ENCODE data around the gene GPSM1.
A peak's percentile ranks its signal among the peaks of the same experiment; 100 is the strongest.

Gene GPSM1

GRCh38 chr9:136309806-136310220, 17.5 kb upstream of the GPSM1 start:
- ChIA-PET CTCF (interaction anchor here (0.7 to 5.3 kb wide), 3 partner anchors 14 to 89 kb away, joined by 3 to 101 read pairs (median 3); partner anchors contain the start of gene GPSM1), POLR2A (interaction anchor here (0.7 to 0.9 kb wide), 2 partner anchors 17 to 53 kb away, joined by 3 to 4 read pairs; partner anchors contain the start of gene DNLZ)
- H3K36me3 ChIP-seq (ENCODE audit: control insufficient read depth in 4 of 4, insufficient read depth in 4 of 4, low read length in 3 of 4): no peaks in the 10 kb centered on the region
- H3K9me3 ChIP-seq (ENCODE audit: control extremely low read depth in 1 of 5, control insufficient read depth in 4 of 5, insufficient read depth in 2 of 5, low read depth in 1 of 5, low read length in 4 of 5): peaks cover 0 to 3% (median 0%) of the 10 kb centered on the region in 5 experiments
- peak overlapping the region in 1 of 7 experiments; percentile 1 for H3K4me3 ChIP-seq (ENCODE audit: control insufficient read depth in 1 of 7, extremely low read depth in 1 of 7, insufficient read depth in 4 of 7, low read depth in 2 of 7, low read length in 6 of 7)
- 87% methylated on average over 3 of the region's 5 CpGs for WGBS (ENCODE audit: insufficient coverage)
- H3K27ac ChIP-seq (ENCODE audit: insufficient read depth in 1 of 2, low read depth in 1 of 2, low read length in 2 of 2, poor library complexity in 1 of 2, severe bottlenecking in 2 of 2): no peak overlapping the region
- peaks cover 5 to 78% (median 50%) of the 10 kb centered on the region in 4 experiments for H3K4me1 ChIP-seq (ENCODE audit: control extremely low read depth in 1 of 4, control insufficient read depth in 4 of 4, insufficient read depth in 4 of 4, low read length in 3 of 4)
- H3K27me3 ChIP-seq (replicated peaks in 2 of 5; ENCODE audit: control insufficient read depth in 4 of 5, insufficient read depth in 5 of 5, low read length in 4 of 5): no peaks in the 10 kb centered on the region
- peak in 2 of 3 donors; percentile 65 to 91 for DNase-seq

GRCh38 chr9:136310273-136311030, 16.9 kb upstream of the GPSM1 start:
- 30% methylated on average over 19 of the region's 28 CpGs for WGBS (ENCODE audit: insufficient coverage)
- Histone ChIP-seq H3K36me3 (ENCODE audit: control insufficient read depth in 4 of 4, insufficient read depth in 4 of 4, low read length in 3 of 4) (no peaks in the 10 kb centered on the region), H3K4me1 (ENCODE audit: control extremely low read depth in 1 of 4, control insufficient read depth in 4 of 4, insufficient read depth in 4 of 4, low read length in 3 of 4) (peaks cover 5 to 72% (median 48%) of the 10 kb centered on the region in 4 experiments), H3K27ac (ENCODE audit: insufficient read depth in 1 of 2, low read depth in 1 of 2, low read length in 2 of 2, poor library complexity in 1 of 2, severe bottlenecking in 2 of 2) (no peak overlapping the region), H3K4me3 (ENCODE audit: control insufficient read depth in 1 of 7, extremely low read depth in 1 of 7, insufficient read depth in 4 of 7, low read depth in 2 of 7, low read length in 6 of 7) (peak overlapping the region in 1 of 7 experiments; percentile 10), H3K27me3 (replicated peaks in 2 of 5; ENCODE audit: control insufficient read depth in 4 of 5, insufficient read depth in 5 of 5, low read length in 4 of 5) (no peaks in the 10 kb centered on the region), H3K9me3 (ENCODE audit: control extremely low read depth in 1 of 5, control insufficient read depth in 4 of 5, insufficient read depth in 2 of 5, low read depth in 1 of 5, low read length in 4 of 5) (peaks cover 0 to 9% (median 3%) of the 10 kb centered on the region in 5 experiments)
- peak; percentile 59 to 94 (median 84) for DNase-seq
- ChIA-PET CTCF (interaction anchor here (1.4 to 5.3 kb wide), 4 partner anchors 9 to 88 kb away, joined by 3 to 101 read pairs (median 21); partner anchors contain the start of genes DNLZ and GPSM1), POLR2A (interaction anchor here (0.7 to 0.9 kb wide), 2 partner anchors 16 to 53 kb away, joined by 3 to 4 read pairs; partner anchors contain the start of gene DNLZ)

- no peak overlapping the region for H3K4me3 ChIP-seq (ENCODE audit: control insufficient read depth in 1 of 7, extremely low read depth in 1 of 7, insufficient read depth in 4 of 7, low read depth in 2 of 7, low read length in 6 of 7)
- H3K4me1 ChIP-seq (ENCODE audit: control extremely low read depth in 1 of 4, control insufficient read depth in 4 of 4, insufficient read depth in 4 of 4, low read length in 3 of 4): peaks cover 5 to 63% (median 39%) of the 10 kb centered on the region in 4 experiments
- H3K9me3 ChIP-seq (ENCODE audit: control extremely low read depth in 1 of 5, control insufficient read depth in 4 of 5, insufficient read depth in 2 of 5, low read depth in 1 of 5, low read length in 4 of 5): peaks cover 0 to 15% (median 3%) of the 10 kb centered on the region in 5 experiments
- H3K36me3 ChIP-seq (ENCODE audit: control insufficient read depth in 4 of 4, insufficient read depth in 4 of 4, low read length in 3 of 4): no peaks in the 10 kb centered on the region
- WGBS (ENCODE audit: insufficient coverage): 51% methylated on average over 18 of the region's 23 CpGs
- peak in 1 of 3 donors; percentile 47 for DNase-seq
- ChIA-PET CTCF (interaction anchor here (0.7 to 5.3 kb wide), 13 partner anchors 8 to 153 kb away, joined by 3 to 101 read pairs (median 3); partner anchors contain the start of genes DNLZ and GPSM1), POLR2A (interaction anchor here (2.7 kb wide), 1 partner anchor 52 kb away, joined by 8 read pairs; the partner anchor contains the start of gene DNLZ)
- H3K27ac ChIP-seq (ENCODE audit: insufficient read depth in 1 of 2, low read depth in 1 of 2, low read length in 2 of 2, poor library complexity in 1 of 2, severe bottlenecking in 2 of 2): no peak overlapping the region
- no peaks in the 10 kb centered on the region for H3K27me3 ChIP-seq (replicated peaks in 2 of 5; ENCODE audit: control insufficient read depth in 4 of 5, insufficient read depth in 5 of 5, low read length in 4 of 5)
Measured at GRCh38 chr9:136311051-136312008, 16.0 kb upstream of the GPSM1 start.

- Histone ChIP-seq H3K27ac (ENCODE audit: insufficient read depth in 1 of 2, low read depth in 1 of 2, low read length in 2 of 2, poor library complexity in 1 of 2, severe bottlenecking in 2 of 2) (no peak overlapping the region), H3K9me3 (ENCODE audit: control extremely low read depth in 1 of 5, control insufficient read depth in 4 of 5, insufficient read depth in 2 of 5, low read depth in 1 of 5, low read length in 4 of 5) (peaks cover 0 to 16% (median 3%) of the 10 kb centered on the region in 5 experiments), H3K4me3 (ENCODE audit: control insufficient read depth in 1 of 7, extremely low read depth in 1 of 7, insufficient read depth in 4 of 7, low read depth in 2 of 7, low read length in 6 of 7) (no peak overlapping the region), H3K4me1 (ENCODE audit: control extremely low read depth in 1 of 4, control insufficient read depth in 4 of 4, insufficient read depth in 4 of 4, low read length in 3 of 4) (peaks cover 5 to 57% (median 33%) of the 10 kb centered on the region in 4 experiments), H3K36me3 (ENCODE audit: control insufficient read depth in 4 of 4, insufficient read depth in 4 of 4, low read length in 3 of 4) (no peaks in the 10 kb centered on the region), H3K27me3 (replicated peaks in 2 of 5; ENCODE audit: control insufficient read depth in 4 of 5, insufficient read depth in 5 of 5, low read length in 4 of 5) (no peaks in the 10 kb centered on the region)
- DNase-seq: no peak
- WGBS (ENCODE audit: insufficient coverage): 58% methylated on average over 7 of the region's 10 CpGs
- ChIA-PET POLR2A (interaction anchor here (1.1 to 2.7 kb wide), 3 partner anchors 24 to 51 kb away, joined by 3 to 8 read pairs (median 4); partner anchors contain the start of gene DNLZ), CTCF (interaction anchor here (0.7 to 5.3 kb wide), 15 partner anchors 13 to 154 kb away, joined by 3 to 101 read pairs (median 3); partner anchors contain the start of genes DNLZ and GPSM1)
Measured at GRCh38 chr9:136312009-136312375, 15.3 kb upstream of the GPSM1 start.

- no peaks in the 10 kb centered on the region for H3K36me3 ChIP-seq (ENCODE audit: control insufficient read depth in 4 of 4, insufficient read depth in 4 of 4, low read length in 3 of 4)
- peaks cover 5 to 52% (median 31%) of the 10 kb centered on the region in 4 experiments for H3K4me1 ChIP-seq (ENCODE audit: control extremely low read depth in 1 of 4, control insufficient read depth in 4 of 4, insufficient read depth in 4 of 4, low read length in 3 of 4)
- peaks cover 0 to 16% (median 3%) of the 10 kb centered on the region in 5 experiments for H3K9me3 ChIP-seq (ENCODE audit: control extremely low read depth in 1 of 5, control insufficient read depth in 4 of 5, insufficient read depth in 2 of 5, low read depth in 1 of 5, low read length in 4 of 5)
- no peak overlapping the region for H3K4me3 ChIP-seq (ENCODE audit: control insufficient read depth in 1 of 7, extremely low read depth in 1 of 7, insufficient read depth in 4 of 7, low read depth in 2 of 7, low read length in 6 of 7)
- POLR2A ChIA-PET: interaction anchor here (1.1 to 2.7 kb wide), 3 partner anchors 23 to 51 kb away, joined by 3 to 8 read pairs (median 4); partner anchors contain the start of gene DNLZ
- H3K27ac ChIP-seq (ENCODE audit: insufficient read depth in 1 of 2, low read depth in 1 of 2, low read length in 2 of 2, poor library complexity in 1 of 2, severe bottlenecking in 2 of 2): no peak overlapping the region
- peak; percentile 71 to 84 (median 77) for DNase-seq
- WGBS (ENCODE audit: insufficient coverage): 59% methylated on average over 8 of the region's 12 CpGs
- no peaks in the 10 kb centered on the region for H3K27me3 ChIP-seq (replicated peaks in 2 of 5; ENCODE audit: control insufficient read depth in 4 of 5, insufficient read depth in 5 of 5, low read length in 4 of 5)
- CTCF ChIA-PET: interaction anchor here (0.7 to 5.3 kb wide), 21 partner anchors 8 to 154 kb away, joined by 3 to 101 read pairs (median 5); partner anchors contain the start of genes CCDC187, DNLZ and GPSM1
Measured at GRCh38 chr9:136312436-136312835, 14.9 kb upstream of the GPSM1 start.
